ENCODE data around the gene CCDC61.

DNA sequence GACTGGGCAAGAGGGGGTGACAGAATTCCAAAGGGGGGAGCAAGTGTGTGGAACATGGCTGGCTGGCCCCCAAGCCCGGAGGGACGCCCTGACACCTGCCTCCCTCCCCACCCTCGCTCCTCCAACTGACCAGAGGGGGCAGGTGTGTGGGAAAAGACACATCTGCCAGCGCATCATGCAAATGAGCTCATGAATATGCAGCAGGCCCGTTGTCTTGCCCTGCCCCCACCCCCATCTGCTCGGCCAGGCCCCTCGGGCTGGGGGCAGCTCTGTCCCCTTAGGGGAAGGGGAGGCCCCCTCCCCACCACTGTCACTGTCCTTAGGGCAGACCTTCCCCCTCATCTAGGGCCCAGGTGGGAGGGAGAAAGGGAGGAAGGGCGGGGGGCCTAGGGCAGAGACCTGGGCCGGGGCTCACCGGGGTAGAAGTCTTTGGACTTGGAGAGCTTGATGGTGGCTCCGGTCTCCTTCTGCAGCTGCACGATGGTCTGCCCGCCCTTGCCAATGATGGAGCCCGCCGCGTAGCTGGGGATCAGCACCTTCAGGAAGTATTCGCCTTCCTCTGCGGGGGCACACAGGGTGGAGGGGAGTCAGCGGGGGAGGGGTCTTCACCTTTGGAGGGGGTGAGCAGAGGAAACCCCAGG lies 34.6 kb upstream of the CCDC61 start:
- TF ChIP-seq RARB (CRISPR knock-in tag; IDR thresholded peaks at IDR 0.05), result no peak
- no peak for TF ChIP-seq PPARA (CRISPR knock-in tag; IDR thresholded peaks at IDR 0.05; ENCODE audit: borderline replicate concordance)
